ENCODE results near the gene OSBPL5.

The OSBPL5 gene, protein sequence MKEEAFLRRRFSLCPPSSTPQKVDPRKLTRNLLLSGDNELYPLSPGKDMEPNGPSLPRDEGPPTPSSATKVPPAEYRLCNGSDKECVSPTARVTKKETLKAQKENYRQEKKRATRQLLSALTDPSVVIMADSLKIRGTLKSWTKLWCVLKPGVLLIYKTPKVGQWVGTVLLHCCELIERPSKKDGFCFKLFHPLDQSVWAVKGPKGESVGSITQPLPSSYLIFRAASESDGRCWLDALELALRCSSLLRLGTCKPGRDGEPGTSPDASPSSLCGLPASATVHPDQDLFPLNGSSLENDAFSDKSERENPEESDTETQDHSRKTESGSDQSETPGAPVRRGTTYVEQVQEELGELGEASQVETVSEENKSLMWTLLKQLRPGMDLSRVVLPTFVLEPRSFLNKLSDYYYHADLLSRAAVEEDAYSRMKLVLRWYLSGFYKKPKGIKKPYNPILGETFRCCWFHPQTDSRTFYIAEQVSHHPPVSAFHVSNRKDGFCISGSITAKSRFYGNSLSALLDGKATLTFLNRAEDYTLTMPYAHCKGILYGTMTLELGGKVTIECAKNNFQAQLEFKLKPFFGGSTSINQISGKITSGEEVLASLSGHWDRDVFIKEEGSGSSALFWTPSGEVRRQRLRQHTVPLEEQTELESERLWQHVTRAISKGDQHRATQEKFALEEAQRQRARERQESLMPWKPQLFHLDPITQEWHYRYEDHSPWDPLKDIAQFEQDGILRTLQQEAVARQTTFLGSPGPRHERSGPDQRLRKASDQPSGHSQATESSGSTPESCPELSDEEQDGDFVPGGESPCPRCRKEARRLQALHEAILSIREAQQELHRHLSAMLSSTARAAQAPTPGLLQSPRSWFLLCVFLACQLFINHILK

DNA sequence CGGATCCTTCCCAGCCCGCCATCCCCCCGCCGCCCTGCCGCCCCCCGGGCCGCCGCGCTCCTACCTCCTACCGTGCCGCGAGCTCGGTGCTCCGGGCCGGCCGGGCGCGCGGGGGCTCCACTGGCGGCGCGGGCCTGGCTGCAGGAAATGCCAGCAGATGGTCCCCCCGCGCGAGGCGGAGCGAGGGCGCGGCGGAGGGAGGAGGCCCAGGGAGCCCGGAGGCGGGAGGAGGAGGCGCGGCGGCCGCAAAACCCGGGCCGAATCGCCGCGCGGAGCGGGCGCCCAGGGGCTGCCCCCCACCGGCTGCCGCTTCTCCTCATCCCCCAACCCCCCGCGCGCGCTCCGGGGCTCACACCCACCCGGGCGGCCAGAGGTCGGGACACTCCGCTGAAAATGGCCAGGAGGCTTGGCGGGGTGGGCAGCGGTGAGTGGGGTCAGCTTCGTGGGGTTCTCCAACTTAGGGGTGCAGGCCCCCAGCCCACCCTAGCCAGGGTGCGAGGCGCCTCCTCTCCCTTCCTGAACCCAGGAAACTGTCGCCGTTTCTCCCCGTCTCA, at the start of gene OSBPL5:
Gene OSBPL5, minus strand, starts transcription at position 159 of the 554 bp plus-strand sequence. CDS start 36,162 bp downstream, outside the sequence.
- DNase-seq (ENCODE audit: low spot score): peak; percentile 38

DNA sequence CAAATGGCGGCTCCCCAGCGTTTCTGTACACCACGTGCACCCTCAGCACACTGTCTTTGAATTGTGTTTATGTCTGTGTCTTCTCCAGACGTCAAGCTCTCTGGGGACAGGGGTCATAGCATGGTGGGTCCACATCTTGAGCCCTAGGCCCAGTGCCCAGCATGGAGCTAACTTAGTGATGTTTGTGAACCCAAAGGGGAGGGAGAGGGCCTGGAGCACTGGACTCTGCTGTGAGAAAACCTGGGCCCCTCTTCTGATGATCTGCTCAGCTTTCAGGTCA, 49.2 kb upstream of the OSBPL5 start:
- DNase-seq (ENCODE audit: low spot score): no peak

DNA sequence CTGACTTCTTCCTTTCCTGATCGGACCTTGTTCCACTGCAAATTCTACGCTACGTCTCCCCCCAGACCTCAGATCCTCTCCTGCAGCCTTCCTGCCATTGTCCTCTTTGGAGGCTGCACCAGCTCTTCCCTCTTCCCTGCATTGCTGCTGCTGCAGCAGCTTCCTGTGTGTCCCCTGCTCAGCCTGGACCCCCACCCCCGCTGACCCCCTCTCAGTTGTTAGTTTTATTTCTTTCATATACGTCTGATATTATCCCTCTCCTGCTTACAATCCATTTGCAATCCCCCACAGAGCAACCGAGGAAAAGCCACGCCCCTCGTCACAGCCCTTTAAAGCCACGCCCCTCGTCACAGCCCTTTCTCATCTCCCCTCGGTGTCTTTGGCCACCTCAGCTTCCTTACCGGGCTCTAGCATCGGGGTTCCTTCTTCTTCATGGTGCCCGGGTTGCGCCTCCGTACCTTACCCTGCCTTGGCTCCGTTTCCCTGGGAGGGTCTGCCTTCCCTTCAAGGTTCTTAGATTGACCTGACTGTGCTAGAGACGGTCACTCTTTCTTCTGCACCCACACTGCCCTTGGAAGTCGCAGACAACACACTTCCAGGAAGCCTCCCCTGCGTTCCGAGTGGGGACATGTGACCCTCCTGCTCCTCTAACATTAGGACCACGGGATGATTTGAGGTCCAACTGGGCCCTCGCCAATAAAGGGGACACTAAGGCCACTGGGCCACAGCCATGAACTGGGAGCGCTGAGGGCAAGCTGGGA, 48.7 kb upstream of the OSBPL5 start:
- DNase-seq (ENCODE audit: low spot score): no peak

DNA sequence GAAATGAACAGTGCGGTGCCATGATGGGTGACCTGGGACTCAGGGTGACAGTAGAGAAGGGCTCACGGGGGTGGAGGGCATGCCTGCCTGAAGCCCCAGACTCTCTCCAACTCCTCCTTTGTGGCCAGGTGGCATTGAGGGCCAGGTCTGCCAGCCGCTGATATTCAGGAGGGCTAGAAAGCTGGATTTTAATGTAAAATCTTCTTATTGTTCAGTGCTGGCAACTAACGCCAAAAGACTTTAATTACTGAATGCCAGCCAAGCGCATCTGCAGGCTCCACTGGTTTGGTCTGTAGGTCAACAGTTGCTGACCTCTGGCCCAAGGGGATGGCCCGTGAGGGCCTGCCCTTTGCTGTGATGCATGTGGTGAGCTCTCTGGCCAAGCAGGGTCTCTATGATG, 43.2 kb upstream of the OSBPL5 start:
- no peak for DNase-seq (ENCODE audit: low spot score)

DNA sequence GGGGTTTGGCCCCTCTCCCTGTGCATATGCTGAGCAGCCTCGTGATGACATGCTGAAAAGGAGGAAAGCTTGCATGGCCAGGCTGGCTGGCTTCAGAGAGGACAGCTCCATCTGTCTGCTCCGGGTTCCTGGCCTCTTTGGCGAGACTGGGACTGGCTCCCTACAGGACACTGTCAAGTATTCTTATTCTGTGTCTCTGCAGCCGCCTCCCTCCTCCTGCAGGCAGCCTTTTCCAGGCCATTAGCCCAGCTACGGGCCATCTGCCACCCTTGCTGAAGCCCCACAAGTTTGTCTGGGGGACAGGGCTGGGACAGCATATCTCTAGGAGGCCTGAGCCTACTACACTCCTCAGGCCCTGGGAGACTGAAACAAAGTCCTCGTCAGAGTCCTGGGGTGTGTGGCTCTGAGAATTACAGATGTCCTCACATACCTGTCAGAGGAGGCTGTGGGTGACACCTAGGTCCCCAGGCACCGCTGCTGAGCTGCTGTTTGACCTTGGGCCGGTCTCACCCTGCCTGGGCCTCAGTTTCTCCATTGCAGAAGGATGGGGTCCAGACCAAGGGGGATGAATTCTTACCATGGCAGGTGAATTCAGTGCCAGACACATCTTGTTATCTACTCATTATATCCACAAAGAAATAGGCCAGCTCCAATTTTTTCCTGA, 42.5 kb upstream of the OSBPL5 start:
- no peak for DNase-seq (ENCODE audit: low spot score)

DNA sequence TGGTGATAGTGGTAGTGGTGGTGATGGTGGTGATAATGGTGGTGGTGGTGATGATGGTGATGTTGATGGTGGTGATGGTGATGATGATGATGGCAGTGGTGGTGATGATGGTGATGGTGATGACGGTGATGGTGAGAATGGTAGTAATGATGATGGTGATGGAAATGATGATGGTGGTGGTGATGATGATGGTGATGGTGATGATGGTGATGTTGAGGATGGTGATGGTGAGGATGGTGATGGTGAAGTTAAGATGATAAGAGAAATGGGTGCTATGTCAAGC, 41.8 kb upstream of the OSBPL5 start:
- no peak for DNase-seq (ENCODE audit: low spot score)

DNA sequence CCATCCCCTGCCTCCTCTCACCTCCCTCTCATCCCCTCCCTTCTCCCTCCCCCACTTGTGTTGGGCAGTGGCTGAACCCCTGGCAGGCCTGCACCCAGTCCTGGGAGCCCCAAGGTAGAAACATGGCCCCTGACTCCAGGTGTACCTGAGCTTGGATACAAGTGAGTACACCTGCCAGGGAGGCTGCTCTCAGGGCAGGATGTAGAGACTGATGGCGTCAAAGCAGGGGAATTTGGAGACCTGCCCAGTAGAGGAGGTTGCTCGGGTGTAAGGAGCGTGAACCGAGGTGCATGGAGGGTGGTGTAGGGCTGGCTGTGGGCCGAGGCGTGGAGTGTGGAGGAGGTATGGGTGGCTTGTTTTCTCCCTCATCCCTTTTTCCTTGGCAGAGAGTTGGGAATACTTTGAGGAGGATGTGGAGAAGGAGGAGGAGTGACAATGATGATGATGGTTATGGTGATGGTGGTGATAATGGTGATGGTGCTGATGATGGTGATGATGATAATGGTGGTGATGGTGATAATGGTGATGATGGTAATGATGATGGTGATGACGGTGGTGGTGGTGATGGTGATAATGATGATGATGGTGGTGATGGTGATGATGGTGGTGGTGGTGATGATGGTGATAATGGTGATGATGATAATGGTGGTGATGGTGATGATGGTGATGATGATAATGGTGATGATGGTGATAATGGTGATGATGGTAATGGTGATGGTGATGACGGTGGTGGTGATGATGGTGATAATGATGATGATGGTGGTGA, 41.2 kb upstream of the OSBPL5 start:
- DNase-seq (ENCODE audit: low spot score): no peak

DNA sequence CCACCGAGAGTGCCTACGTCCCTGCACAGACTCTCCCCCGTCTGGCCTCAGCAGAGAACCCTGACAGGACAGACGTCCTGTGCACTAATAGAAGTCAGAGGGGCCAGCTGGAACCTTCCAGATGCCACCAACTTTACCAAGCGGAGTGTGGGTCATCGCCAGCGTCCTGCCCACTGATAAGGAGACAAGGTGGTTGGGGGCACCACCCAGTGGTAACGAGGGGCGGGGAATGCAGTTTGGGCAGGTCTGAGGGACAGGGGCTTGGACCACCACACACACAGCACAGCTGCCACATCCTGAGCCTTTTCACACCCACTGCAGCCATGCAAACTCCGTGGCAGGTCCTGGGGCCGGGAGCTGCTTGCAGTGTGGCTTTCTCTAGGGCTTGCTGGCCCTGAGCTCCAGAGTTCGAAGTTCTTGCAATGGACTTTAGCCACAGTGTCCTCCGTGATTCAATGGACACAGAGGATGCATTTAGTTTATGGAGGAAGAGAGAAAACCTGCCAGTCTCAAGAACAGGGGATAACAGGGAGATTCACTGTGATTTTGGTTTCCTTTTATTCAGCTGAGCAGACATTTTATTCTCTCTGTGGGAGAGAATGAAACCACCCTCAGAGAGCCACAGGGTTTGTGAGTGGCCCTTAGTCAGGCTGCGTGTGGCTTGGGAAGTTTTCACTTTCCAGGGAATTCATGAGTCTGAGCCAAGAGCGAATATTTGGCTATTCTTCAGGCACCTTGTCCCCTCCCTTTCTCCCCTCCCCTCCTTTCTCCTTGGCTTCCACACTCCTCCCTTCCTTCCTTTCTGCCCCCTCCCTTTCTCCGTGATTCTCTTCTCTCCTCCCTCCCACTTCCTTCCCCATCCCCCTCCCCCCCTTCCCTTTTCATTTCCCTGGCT, 40.4 kb upstream of the OSBPL5 start:
- DNase-seq (ENCODE audit: low spot score): no peak

DNA sequence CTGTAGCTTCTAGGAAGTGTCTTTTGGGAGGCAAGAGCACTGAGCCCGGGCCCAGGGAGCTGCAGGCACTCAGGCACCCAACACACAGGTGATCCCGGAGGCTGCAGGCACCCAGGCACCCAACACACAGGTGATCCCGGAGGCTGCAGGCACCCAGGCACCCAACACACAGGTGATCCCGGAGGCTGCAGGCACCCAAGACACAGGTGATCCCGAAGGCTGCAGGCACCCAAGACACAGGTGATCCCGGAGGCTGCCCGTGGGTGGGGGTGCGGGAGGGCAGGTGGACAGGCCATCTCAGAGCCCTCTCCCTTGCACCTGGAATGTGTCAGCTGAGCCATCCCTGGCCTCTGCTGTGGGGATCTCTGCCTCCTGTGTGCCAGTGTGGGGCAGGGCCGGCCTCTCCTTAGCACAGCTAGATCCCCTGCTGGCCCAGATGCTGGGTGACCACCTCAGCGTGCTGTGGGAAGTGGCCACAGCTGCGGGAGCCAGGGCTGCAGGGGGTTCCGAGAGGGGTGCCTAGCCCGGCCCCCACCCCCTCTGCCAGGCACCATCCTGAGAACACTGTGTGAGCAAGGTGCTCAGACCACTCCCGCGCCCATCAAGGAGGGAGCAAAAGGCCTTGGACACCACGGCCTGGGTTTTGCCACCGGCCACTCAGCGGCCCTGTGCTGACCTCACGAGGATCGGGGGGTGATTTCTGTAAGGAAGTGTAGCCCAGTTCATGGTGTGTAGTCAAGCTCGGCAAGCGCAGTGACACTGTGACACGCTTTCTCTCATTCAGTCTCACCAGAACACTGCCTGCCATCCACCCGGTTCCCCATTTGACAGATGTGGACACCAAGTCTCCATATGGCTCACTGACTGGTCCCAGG, 39.3 kb upstream of the OSBPL5 start:
- DNase-seq (ENCODE audit: low spot score): no peak

DNA sequence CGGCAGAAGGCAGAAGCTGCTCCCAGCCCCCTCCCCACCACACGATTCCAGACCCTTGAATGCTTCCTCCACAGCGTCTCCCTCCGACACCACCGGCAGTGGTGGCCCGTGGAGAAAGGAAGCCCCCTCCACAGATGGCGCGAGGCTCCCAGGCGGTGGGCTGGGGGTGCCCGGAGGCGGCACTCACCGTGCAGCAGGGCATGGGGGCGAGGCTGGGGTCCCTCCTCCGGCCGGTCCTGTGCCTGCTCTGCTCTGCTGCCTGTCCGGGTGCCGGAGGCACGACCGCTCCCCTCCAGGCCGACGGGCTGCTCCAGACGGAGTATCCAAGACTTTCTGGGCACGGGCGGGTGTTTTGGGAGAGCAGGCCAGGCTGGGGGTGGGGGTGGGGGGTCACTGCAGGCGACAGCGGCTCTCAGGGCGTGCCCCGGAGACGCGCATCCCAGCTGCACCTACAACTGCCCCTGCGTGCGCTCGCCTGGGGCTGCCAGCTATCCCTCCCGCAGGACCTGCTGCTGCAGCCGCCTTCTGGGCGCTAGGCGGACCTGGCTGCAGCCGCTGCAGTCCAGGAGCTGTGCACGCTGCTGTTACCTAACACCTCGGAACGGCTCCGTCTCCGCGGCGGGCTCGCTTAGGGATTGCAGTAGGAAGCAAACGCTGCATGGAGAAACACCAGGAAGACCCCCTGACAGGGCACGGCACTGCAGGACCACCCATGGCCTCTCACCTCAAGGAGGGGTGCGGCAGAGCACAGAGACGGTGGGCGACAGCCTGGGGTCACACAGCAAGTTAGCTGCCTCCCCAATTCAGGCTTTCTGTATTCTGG, 38.3 kb upstream of the OSBPL5 start:
- DNase-seq (ENCODE audit: low spot score): no peak

DNA sequence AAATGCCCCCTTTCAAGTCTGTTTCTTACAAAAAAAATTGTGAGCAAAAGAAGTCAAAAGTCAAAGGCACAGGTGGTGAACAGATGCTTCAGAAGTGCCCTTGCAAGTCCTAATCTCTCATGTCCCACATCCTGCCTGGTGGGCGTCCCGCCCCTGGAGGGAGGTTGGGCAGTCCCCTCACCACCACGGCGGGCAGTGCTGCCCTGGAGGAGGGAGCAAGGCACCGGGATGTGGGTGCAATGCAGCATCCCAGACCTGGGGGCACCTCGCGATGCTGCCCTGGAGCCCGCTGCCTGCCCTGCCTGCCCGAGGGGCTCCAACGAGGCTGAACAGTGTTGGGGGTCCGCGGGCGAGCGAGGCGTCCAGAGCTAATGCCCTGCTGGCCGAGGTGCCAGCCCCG, 37.6 kb upstream of the OSBPL5 start:
- DNase-seq (ENCODE audit: low spot score): no peak

DNA sequence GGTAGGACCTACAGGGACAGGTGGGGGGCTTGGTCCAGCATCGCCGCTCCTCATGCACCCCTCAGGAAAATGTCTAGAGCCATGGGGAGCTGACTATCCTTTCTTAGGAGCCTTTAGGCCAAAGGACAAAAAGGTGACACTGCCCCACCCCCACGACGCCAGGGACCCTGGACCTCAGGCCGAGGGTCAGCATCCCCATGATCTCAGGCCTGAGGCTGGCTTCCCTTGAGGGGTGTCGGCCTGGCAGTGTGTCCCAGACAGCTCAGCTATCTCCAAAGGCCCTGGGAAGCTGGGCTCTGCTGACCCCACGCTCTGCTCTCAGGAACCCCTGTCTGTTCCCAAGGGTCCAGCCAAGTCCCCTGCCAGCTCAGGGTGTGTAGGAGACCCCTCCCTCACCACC, 37.2 kb upstream of the OSBPL5 start:
- DNase-seq (ENCODE audit: low spot score): no peak

DNA sequence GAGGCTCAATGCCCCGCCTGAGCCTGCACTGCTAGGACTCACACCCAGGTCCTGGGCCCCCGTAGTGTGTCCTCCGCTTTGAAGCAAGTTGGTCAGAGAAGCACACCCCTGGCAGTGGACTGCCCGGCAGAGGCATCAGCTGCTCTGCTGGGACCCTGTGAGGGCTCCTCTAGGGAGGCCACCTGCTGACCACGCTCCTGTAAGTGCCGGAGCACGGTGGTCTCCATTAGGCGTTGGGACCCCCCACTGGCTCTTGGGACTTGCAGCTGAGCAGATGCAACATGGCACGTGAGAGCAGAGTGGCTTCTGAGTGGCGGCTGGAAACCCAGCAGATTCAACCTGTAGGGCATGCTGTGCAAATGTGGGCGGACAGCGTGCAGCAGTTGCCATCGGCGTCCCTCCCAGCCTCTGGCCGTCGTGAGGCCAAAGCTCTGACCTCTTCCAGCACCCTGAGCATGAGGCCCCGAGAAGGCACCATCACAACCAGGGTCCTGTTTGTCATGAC, 36.6 kb upstream of the OSBPL5 start:
- no peak for DNase-seq (ENCODE audit: low spot score)

DNA sequence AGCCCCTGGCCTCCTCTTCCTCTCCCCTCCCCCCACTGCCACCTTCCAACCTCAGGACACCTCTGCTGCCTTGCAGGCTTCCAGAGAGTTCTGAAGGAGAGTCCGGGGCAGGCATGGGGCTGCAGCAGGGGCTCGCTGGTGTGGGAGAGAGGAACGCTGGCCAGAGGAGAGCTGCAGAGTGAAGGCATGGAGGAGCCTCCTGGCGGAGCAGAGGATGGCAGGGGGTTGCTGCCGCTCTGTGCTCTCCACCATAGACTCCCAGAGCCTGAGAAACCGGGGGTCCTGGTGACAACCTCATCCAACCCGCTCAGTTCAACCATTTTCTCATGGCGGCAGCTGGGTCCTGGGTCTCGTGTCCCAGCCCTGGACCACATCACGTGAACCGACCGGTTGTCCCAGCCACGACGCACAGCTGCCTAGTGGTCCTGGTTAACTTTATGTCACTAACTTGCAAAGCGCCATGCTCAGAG, 36.0 kb upstream of the OSBPL5 start:
- no peak for DNase-seq (ENCODE audit: low spot score)

DNA sequence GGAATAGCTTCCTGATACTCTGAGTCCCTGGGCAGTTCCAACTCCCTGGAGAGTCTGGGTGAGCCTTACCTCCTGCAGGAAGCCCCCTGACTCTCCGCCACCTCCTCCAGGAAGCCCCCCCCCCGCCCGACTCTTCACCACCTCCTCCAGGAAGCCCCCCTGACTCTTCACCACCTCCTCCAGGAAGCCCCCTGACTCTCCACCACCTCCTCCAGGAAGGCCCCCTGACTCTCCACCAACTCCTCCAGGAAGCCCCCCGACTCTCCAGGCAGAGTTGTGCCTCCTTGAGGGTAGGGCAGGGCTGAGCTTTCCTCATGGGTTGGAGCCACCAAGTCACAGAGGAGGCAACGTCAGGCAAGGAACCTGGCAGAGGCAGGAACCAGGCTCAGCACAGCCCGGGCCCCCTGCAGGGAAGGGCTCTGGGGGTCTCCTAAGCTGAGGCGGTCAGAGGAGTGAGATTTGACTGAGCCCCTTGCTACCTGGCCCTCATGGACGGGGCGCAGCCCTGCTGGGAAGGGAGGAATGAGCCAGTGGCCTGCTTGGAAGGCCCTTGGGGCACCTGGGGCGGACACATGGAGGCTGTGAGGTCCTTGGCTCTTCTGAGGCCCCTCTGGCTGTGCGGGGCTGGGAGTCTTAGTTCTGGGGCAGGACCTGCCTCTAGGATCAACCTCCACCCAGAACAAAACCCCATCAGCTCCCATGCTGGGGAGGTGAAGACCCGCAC, 35.4 kb upstream of the OSBPL5 start:
- DNase-seq (ENCODE audit: low spot score): no peak

DNA sequence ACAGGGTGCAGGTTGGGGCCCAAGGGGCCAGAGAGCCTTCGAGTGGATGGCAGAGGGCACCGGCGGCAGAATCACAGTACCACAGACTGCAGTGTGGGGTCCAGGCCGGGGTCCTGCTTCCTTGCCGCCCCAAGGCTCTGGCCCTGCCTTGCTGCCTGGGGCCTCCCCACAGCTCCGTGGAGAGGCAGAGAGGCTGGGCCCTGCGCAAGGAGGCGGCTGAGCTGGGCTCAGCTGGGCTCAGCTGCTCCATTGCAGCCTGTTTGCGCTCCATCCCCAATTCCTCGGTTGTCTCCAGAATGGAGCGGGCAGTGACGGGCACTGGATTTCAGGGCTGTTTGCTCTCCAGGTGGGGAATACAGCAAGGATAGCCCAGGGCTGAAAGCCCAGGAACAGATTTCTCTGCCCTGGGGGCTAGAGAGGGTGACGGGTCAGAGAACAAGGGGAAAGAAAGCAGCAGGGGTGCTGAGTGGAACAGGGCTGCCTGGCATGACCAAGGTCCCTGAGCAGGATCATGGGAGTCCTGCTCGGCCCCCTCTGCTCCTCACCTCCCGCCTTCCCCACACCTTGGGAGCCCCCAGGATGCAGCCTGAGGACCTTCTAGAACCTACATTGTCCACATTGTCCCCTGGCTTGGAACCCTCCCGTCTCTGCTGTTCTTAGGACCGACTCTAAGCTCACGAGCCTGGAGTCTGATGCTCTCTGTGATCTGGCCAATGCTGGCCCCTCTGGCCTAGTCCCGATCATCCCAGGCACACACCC, 34.6 kb upstream of the OSBPL5 start:
- DNase-seq (ENCODE audit: low spot score): no peak

DNA sequence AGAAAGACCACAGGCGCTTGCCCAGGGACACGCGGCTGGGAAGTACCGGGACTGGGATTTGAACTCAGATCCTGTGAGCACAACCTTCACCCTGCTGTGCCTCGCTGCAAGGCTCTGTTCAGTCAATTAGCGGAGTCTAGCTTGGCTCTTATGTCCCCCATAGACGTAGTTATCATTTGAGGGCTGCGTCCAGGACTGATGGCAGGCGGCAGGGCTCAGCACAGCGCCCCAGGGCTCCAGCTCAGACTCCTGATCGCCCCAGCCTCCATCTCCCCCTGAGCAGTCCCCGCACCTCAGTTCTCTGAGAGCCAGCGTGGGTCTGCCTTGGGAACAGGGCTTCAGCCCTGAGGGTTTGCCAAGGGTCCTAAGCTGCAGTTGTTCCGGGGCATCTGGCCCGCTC, 33.7 kb upstream of the OSBPL5 start:
- DNase-seq (ENCODE audit: low spot score): no peak

Data from CD4-positive, alpha-beta T cell treated with Interleukin-2 at 100 ng/mL for 4 hours (primary cell).